ENCODE data around the gene ALDH1A1. TPM values are rescaled to one million over a fixed set of nuclear protein-coding genes. Genes with fewer than 3 reads are reported as not detected.

Gene ALDH1A1
- total RNA-seq, 4 donors from 2014 or later, result 184 to 561 (median 251) TPM

DNA sequence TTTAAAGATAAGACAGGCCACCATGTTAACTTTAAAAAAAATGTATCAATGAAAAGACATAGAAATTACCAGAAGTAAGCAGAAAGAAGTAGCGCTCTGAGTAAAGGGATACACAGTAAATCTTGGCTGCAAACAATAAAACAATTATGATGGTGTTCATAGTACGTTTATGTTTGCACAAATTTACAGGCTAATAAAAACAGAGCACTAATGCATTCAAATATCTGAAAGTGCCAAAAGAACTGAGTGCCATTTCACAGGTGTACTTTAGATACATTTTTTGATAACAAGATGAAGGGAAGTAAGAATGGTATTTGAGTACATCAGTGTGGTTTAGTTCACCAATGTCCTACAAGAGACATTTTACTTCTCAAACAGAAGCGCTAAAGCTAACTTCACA, 32.9 kb upstream of the ALDH1A1 start:
- TF ChIP-seq POLR2A (IDR thresholded peaks at IDR 0.05), result no peak
- TF ChIP-seq, protein P1, sequence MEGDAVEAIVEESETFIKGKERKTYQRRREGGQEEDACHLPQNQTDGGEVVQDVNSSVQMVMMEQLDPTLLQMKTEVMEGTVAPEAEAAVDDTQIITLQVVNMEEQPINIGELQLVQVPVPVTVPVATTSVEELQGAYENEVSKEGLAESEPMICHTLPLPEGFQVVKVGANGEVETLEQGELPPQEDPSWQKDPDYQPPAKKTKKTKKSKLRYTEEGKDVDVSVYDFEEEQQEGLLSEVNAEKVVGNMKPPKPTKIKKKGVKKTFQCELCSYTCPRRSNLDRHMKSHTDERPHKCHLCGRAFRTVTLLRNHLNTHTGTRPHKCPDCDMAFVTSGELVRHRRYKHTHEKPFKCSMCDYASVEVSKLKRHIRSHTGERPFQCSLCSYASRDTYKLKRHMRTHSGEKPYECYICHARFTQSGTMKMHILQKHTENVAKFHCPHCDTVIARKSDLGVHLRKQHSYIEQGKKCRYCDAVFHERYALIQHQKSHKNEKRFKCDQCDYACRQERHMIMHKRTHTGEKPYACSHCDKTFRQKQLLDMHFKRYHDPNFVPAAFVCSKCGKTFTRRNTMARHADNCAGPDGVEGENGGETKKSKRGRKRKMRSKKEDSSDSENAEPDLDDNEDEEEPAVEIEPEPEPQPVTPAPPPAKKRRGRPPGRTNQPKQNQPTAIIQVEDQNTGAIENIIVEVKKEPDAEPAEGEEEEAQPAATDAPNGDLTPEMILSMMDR (IDR thresholded peaks at IDR 0.05), result no peak
- Histone ChIP-seq H3K4me3 (no peak overlapping the region), H3K27ac (no peak overlapping the region), H3K27me3 (no peaks in the 10 kb centered on the region), H3K9me3 (no peaks in the 10 kb centered on the region), H3K36me3 (no peaks in the 10 kb centered on the region), H3K4me1 (peaks cover 0 to 37% (median 0%) of the 10 kb centered on the region in 4 donors)
- no peak for DNase-seq

GRCh38 chr9:72984991-72985390, 32.1 kb upstream of the ALDH1A1 start:
- Histone ChIP-seq H3K27ac (no peak overlapping the region), H3K4me1 (peaks cover 0 to 37% (median 0%) of the 10 kb centered on the region in 4 donors), H3K36me3 (no peaks in the 10 kb centered on the region), H3K4me3 (no peak overlapping the region), H3K27me3 (no peaks in the 10 kb centered on the region), H3K9me3 (no peaks in the 10 kb centered on the region)
- no peak for TF ChIP-seq POLR2A (IDR thresholded peaks at IDR 0.05)
- TF ChIP-seq, protein P1 (IDR thresholded peaks at IDR 0.05), result no peak
- DNase-seq, result no peak

DNA sequence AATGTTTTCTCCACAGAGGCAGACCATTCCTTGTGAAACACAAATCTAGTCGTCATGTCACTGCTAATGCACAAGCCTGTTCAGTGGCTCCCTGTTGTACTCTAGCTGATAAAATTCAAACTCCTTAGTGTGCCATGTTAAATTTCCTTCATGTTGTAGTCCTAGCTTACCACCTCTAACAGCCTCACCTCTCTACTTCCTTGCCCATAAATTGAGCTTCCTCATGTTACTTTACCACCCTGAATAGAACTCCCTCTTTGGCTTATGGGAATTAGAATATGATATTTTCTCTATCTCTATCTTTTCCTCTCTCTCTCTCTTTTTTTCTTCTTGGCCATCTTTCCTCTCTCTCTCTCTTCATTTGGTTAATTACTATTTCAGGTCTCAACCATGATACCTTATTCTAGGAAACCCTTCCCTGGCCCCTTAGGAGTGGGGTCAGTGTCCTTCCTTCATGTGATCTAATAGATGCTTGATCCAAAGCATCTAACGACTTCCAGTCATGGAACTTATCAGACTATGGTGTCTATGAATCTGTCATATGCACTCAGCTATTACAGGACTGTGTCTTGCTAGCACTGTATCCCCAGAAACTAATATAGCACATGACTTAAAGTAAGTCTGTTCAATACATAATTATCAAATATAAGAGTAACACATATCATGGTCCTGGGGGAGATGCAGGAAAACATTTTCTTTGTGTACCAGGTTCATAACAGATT, 31.5 kb upstream of the ALDH1A1 start:
- no peak for TF ChIP-seq POLR2A (IDR thresholded peaks at IDR 0.05)
- TF ChIP-seq, protein P1 (IDR thresholded peaks at IDR 0.05), result no peak
- Histone ChIP-seq H3K9me3 (no peaks in the 10 kb centered on the region), H3K4me3 (no peak overlapping the region), H3K4me1 (peaks cover 0 to 37% (median 0%) of the 10 kb centered on the region in 4 donors), H3K36me3 (no peaks in the 10 kb centered on the region), H3K27ac (peak overlapping the region in 3 of 4 donors; percentile 28 to 64 (median 37)), H3K27me3 (no peaks in the 10 kb centered on the region)
- no peak for DNase-seq

DNA sequence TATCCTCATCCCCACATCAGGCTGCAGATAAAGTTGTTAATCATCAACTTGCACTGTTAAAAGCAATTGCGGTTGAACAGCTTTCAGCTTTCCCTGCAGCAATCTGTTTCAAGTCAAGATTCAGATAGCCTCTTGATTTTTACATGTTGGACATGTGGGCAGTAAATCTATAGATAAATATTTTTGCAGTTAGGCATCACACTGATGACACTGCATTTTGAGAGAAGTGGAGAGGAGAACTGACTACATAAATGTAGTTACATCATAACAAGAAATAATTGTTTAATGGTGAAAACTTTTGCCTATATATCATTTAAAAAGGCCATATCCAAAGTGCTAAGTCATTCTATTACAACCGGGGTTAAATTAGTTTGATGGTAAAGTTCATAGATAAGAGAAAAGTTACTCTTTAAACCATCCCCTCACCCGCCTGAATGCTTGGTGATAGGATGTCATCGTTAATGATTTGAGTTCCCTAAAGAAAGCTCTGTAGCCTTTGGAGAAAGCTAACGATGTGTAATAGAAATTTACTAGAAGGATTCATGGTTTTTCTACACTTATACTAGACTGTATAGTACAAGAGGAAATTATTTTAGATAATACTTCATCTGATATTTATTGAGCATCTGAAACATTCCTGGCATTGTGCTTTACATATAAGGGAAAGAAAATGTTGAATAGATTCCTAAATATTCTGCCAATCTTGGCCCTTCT, 30.8 kb upstream of the ALDH1A1 start:
- Histone ChIP-seq H3K27me3 (no peaks in the 10 kb centered on the region), H3K36me3 (no peaks in the 10 kb centered on the region), H3K27ac (peak overlapping the region in 3 of 4 donors; percentile 37 to 64 (median 55)), H3K4me1 (peaks cover 0 to 37% (median 0%) of the 10 kb centered on the region in 4 donors), H3K9me3 (no peaks in the 10 kb centered on the region), H3K4me3 (no peak overlapping the region)
- TF ChIP-seq, protein P1 (IDR thresholded peaks at IDR 0.05), result no peak
- TF ChIP-seq POLR2A (IDR thresholded peaks at IDR 0.05), result no peak
- no peak for DNase-seq

DNA sequence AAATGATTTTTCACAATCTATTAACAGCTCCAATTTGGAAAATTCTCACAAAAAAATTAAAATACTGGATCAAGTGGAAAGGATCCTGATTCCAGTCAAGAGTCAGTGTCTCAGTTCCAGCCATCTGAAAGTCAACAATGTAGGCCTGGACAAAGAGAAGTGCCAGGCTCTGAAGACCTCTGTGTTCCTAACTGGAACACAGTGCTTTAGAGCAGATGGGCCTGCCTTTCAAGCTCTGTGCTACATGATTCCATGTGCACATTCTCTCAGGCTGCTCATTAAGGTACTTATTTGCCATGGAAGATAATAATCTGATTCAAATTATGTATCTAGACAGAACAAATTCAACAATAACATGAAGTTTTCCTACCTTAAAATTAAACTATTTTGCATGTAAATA, 30.2 kb upstream of the ALDH1A1 start:
- no peaks in the 10 kb centered on the region for H3K36me3 ChIP-seq
- TF ChIP-seq, protein P1 (IDR thresholded peaks at IDR 0.05), result no peak
- TF ChIP-seq POLR2A (IDR thresholded peaks at IDR 0.05), result no peak
- no peak for DNase-seq
- H3K4me1 ChIP-seq, result peaks cover 0 to 37% (median 0%) of the 10 kb centered on the region in 4 donors
- no peaks in the 10 kb centered on the region for H3K9me3 ChIP-seq
- H3K27ac ChIP-seq, result peak overlapping the region in 3 of 4 donors; percentile 35 to 71 (median 64)
- no peak overlapping the region for H3K4me3 ChIP-seq
- H3K27me3 ChIP-seq, result no peaks in the 10 kb centered on the region

Measured in Peyer's patch (tissue), 4 donors.